NCI-H524 treated with DMSO at 0.1 percent for 48 hours (cell line): ENCODE results near the gene PRXL2A.

Experiments used
- DNase-seq: peaks from one replicate; lab custom pipeline; 2025; lab: John Stamatoyannopoulos, UW

The PRXL2A gene

DNA sequence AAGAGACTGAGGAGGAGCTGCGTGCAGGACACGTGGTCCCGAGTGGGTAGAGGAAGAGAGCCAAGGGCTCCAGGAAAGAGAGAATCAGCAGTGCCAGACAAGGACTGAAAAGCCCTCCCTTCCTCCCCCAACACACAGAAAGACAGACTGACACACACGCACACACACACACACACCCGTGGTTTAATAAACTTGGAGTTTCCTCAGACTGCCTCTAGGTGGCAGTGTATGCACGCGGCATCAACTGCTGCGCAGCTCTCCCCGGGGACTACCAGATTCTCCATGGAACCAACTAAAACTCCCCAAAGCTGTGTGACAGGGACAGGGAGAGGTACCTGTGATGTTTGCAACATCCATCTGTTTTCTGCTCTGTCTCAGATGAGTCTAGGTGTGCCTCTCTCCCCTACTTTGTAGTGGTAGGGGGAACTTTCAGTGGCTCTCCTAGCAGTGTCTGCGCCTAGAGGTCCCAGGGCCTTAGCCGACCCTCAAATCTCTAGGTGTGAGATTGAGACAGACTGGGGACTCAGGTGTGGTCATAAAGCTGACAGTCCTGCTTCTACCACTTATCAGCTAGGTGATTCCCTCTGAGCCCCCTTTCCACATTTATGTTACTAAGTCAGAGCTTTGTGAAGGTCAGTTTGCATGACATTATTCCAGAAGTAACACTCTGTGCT is 36.4 kb downstream of the PRXL2A start:
- peak; percentile 29 for DNase-seq

DNA sequence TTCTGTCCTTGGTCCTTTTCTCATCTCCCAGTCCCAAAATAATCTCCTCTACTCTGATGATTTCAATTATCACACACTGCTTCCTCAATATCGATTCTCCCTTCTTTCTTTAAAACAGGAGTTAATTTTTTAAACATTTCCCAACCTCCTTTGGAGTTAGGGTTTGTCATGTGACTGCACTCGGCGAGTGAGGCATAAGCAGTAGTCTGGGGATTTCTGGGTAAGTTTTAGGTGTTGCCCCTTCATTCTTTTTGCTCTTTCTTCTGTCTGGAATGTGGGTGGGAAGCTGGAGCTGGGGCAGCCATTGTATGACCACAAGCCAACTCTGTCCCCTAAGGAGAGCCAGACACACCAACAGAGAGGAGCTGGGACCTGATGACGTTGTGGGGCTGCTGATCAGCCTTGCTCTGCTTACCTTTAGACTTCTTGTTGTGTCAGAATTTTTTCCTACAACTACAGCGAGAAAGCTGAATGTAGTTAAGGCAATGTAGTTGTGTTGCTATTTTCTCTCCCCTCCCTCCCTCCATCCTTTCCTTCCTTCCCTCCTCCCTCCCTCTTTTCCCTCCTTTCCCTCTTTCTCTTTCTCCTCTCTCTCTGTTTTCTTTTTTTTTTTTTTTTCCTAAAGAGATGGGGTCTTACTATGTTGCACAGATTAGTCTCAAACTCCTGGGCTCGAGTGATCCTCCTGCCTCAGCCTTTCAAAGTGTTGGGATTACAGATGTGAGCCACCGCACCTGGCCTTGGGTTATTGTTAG is 39.3 kb downstream of the PRXL2A start:
- no peak for DNase-seq

DNA sequence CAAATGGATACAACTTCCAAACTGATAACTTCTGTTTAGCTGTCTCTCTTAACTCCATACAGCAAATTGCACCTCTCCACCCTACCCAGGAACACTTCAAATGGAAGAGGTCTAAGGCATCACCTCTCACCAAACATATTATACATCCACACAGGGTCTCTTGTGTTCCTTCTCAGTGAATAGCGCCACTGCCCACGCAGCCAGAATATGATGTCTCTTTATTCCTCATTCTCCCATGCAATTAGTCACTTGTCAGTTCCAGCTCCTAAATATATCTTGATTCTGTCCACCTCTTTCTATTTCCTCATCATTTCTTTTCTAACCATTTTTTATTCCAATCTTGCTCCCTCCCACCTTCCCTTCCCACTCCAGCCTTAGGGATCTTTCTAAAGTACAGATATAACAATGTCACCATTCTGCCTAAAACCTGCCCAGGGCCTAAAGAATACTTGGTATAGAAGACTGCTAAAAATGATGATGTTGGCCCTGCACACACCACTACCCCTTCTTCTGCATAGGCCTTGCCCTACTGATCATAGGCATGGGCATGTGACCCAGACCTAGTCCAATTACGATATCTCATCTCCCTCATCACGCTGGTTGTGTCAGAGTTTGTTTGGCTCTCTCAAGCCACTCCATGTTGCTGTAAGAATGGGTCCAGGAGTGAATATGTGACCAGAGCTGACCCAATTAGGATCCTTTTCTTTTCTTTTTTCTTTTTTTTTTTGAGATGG is 40.0 kb downstream of the PRXL2A start:
- DNase-seq, result no peak

GRCh38 chr10:80449520-80449919 is 41.2 kb downstream of the PRXL2A start:
- DNase-seq, result no peak

DNA sequence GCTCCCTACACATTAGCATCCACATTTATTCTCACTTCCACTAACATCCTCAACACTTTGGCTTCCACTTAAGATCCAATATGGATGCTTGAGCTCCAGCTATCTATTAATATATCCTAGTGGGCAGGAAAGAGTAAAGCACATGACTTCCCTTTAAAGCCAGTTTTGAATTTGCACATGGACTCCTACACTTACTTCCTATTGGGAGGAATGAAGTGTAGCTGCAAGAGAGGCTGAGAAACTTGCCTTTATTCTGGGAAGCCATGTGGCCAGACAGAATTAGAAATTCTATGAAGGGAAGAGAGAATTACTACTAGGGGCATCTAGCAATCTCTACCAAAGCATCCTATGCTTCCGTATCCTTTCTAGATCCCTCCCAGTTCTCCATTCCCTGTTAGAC is 42.8 kb downstream of the PRXL2A start:
- DNase-seq, result no peak

DNA sequence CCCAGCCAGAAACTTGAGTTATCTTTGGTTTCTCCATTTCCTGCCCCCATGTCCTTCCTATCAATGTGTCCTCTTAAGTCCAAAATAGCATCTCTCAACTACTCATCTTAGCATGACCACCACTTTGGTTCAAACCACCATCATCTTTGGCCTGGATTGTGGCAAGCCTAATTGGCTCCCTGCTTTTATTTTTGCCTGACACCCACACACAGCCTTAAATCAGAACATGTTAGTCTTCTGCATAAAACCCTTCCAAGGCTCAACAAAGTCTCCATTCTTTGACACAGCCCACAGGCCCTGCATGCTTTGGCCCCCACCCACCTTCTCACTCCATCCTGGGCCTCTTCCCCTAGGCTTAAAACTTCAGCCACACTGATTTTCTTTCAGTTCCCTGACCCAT is 43.7 kb downstream of the PRXL2A start:
- DNase-seq, result no peak

GRCh38 chr10:80452640-80453039 is 44.3 kb downstream of the PRXL2A start:
- DNase-seq, result no peak

DNA sequence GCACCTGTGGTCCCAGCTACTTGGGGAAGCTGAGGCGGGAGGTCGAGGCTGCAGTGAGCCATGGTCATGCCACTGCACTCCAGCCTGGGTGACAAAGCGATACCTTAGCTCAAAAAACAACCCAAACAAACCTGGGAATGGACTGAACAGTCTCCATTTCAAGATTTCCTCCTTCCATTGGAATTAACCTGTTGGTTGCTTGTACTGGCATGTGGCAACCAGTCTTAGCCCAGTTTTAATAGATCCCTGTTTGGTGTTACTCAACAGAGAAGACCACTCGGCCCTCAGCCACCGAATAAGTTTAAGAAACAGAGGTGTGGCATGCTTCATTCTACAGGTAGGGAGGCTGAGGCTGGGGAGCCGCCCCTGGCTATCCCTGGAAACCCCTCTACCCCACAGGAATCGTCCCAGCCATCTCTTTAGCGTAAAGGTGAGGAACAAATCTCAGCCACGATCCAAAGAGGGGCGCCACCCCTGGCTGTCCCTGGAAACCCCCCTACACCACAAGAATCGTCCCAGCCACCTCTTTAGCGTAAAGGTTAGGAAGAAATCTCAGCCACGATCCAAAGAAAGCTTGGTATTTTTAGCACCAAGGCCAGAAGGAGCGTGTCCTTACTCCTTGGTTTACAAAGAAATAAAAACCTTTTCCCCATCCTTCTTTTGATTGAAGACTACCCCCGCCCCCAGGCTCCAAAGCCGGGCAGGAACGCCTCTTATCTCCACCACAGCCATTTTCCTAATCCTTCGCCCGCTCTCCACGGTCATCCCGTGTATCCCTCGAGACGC is 44.9 kb downstream of the PRXL2A start:
- DNase-seq, result no peak

- no peak for DNase-seq
Measured at GRCh38 chr10:80453842-80454512, 45.6 kb downstream of the PRXL2A start, which contains the start of gene TSPAN14. TSS of gene TSPAN14 (plus strand) at chr10:80454310. CDS start at chr10:80489234, 34,924 bp downstream.

- DNase-seq, result no peak
Measured at GRCh38 chr10:80454513-80455460, 46.4 kb downstream of the PRXL2A start.

GRCh38 chr10:80455461-80456349 is 47.4 kb downstream of the PRXL2A start:
- DNase-seq, result no peak

DNA sequence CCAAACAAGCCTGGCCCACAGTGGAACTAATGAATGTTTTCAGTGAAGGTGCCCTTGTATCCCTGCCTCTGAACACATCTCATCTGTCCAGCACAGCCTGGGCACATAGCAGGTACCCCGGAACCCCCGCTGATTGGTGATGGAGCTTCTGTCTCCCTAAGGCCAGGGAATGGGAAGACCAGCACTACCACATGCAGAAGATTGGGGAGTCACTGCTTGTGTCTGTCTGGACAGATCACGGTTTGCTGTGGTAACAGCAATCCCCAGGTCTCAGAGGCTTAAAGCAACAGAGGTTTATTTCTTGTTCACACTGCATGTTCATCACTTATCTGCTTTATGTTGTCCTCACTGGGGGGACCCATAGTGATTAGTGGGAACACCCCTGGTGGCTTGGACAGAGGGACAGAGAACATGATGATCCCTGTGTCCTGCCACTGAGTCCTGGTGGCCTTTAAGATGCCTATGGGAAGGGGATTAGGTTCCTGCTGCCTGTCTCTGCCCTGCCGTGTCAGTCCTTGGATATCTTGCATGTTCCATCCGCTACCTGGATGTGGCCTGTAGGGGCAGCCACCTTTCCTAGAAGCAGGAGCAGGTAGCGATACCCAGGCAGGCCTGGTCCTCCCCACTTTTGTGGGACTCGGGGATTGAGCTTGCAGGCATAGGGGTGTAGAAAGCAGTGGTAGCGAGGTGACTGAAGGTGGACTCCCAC is 49.4 kb downstream of the PRXL2A start:
- DNase-seq, result no peak

GRCh38 chr10:80458263-80458625 is 49.9 kb downstream of the PRXL2A start:
- DNase-seq, result no peak

DNA sequence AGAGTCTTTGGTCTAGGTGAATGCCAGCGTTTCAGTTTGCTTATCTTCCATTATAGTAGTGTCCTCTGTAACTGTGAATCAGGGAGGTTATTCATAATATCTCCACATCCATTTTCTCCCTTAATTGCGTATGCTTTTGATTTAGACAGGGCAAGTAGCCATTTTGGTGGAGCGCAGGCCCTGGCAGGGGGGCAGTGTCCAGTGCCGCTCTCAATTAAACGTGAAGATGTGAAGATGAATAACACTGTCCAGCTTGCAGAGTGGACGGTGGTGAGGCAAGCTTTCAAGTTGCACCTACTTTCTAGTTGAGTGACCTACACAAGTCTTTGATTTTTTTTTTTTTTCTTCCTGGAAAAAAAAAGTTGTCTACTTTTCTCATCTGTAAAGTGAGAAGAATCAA is 50.3 kb downstream of the PRXL2A start:
- DNase-seq, result no peak

GRCh38 chr10:80459047-80459865 is 50.9 kb downstream of the PRXL2A start:
- DNase-seq, result no peak

GRCh38 chr10:80460399-80461207 is 52.3 kb downstream of the PRXL2A start:
- no peak for DNase-seq
